HepG2 (cell line): ENCODE results near the gene SLC17A5. TPM values are rescaled to one million over a fixed set of nuclear protein-coding genes. Genes with fewer than 3 reads are reported as not detected.

Experiments used
- ASH2L ChIP-seq: fragments of 300-600, 200-600 bp; sonication (generic); IDR thresholded peaks from 2 replicates; pipeline ENCODE4 v1.7.0; 2017; ENCODE audit warnings: low read depth, mild to moderate bottlenecking, moderate library complexity, mixed read lengths, low read length; ENCODE audit not compliant: insufficient read length
- CCAR2 ChIP-seq: fragments of 200-400 bp; formaldehyde crosslinking; optimal IDR thresholded peaks from 2 replicates; pipeline ENCODE3; 2018; ENCODE audit warnings: low read depth, mild to moderate bottlenecking, low read length, moderate library complexity
- CENPBD1 ChIP-seq: sonication (generic); formaldehyde crosslinking; IDR thresholded peaks from 2 replicates; pipeline ENCODE4 v1.8.0; 2022; ENCODE audit warnings: missing genetic modification reagents, low read depth, mild to moderate bottlenecking, borderline replicate concordance
- GTF3A ChIP-seq: sonication (generic); formaldehyde crosslinking; conservative IDR thresholded peaks from 2 replicates; pipeline ENCODE4 v1.4.0; 2020; ENCODE audit warnings: mild to moderate bottlenecking, missing genetic modification reagents
- KAT7 ChIP-seq: IDR thresholded peaks from 2 replicates; pipeline ENCODE4 v1.6.1; 2018; ENCODE audit warnings: borderline replicate concordance, missing compliant biosample characterization
- KMT2A ChIP-seq: sonication (generic); formaldehyde crosslinking; IDR thresholded peaks from 2 replicates; pipeline ENCODE4 v1.4.0; 2020; ENCODE audit warnings: missing genetic modification reagents
- NCOA1 ChIP-seq: sonication (generic); formaldehyde crosslinking; IDR thresholded peaks from 2 replicates; pipeline ENCODE4 v1.9.0; 2021; ENCODE audit warnings: missing genetic modification reagents
- NONO ChIP-seq, 2 experiments: fragments of 450-650 bp in 1 of 2; sonication (generic) in 1 of 2; formaldehyde crosslinking in 1 of 2; IDR thresholded peaks in 1 of 2; conservative IDR thresholded peaks in 1 of 2; 2 replicates each; pipeline versions ENCODE4 v1.6.1 to v1.8.0; 2017 to 2022; ENCODE audit warnings: mild to moderate bottlenecking in 1 of 2, missing genetic modification reagents in 1 of 2, moderate library complexity in 1 of 2
- PITX1 ChIP-seq: sonication (generic); formaldehyde crosslinking; IDR thresholded peaks from 2 replicates; pipeline ENCODE4 v1.5.1; 2020; ENCODE audit warnings: mild to moderate bottlenecking, missing genetic modification reagents
- RFX1 ChIP-seq: fragments of 450-650 bp; IDR thresholded peaks from 2 replicates; pipeline ENCODE4 v1.6.1; 2017
- RFX3 ChIP-seq: IDR thresholded peaks from 2 replicates; pipeline ENCODE4 v1.6.1; 2016; ENCODE audit warnings: missing biosample characterization, missing genetic modification reagents
- SIX4 ChIP-seq: sonication (generic); formaldehyde crosslinking; IDR thresholded peaks from 2 replicates; pipeline ENCODE4 v1.4.0; 2020; ENCODE audit warnings: missing genetic modification reagents
- THAP7 ChIP-seq: sonication (generic); formaldehyde crosslinking; IDR thresholded peaks from 2 replicates; pipeline ENCODE4 v1.8.1; 2023; ENCODE audit warnings: mild to moderate bottlenecking, missing genetic modification reagents
- ZMYM3 ChIP-seq: sonication (generic); formaldehyde crosslinking; IDR thresholded peaks from 2 replicates; pipeline ENCODE4 v1.5.1; 2020; ENCODE audit warnings: mild to moderate bottlenecking, missing genetic modification reagents
- ZNF468 ChIP-seq: sonication (generic); formaldehyde crosslinking; IDR thresholded peaks from 2 replicates; pipeline ENCODE4 v1.8.0; 2022; ENCODE audit warnings: mild to moderate bottlenecking, moderate library complexity, missing genetic modification reagents
- ZNF501 ChIP-seq: sonication (generic); formaldehyde crosslinking; IDR thresholded peaks from 2 replicates; pipeline ENCODE4 v1.5.1; 2020; ENCODE audit warnings: mild to moderate bottlenecking, moderate library complexity, missing genetic modification reagents
- ZNF598 ChIP-seq: sonication (generic); formaldehyde crosslinking; IDR thresholded peaks from 2 replicates; pipeline ENCODE4 v1.5.1; 2020; ENCODE audit warnings: mild to moderate bottlenecking, missing genetic modification reagents, borderline replicate concordance
- ZNF850 ChIP-seq: sonication (generic); formaldehyde crosslinking; conservative IDR thresholded peaks from 2 replicates; pipeline ENCODE4 v1.9.0; 2021; ENCODE audit warnings: mild to moderate bottlenecking, missing genetic modification reagents
- ZNF883 ChIP-seq: sonication (generic); formaldehyde crosslinking; IDR thresholded peaks from 2 replicates; pipeline ENCODE4 v1.5.1; 2020; ENCODE audit warnings: mild to moderate bottlenecking, missing genetic modification reagents; ENCODE audit errors: not compliant biosample characterization
- ZSCAN30 ChIP-seq: sonication (generic); formaldehyde crosslinking; IDR thresholded peaks from 2 replicates; pipeline ENCODE4 v1.5.0; 2020; ENCODE audit warnings: mild to moderate bottlenecking, missing genetic modification reagents
- polyA plus RNA-seq, 8 experiments: library from polyadenylated mRNA; depleted of rRNA in 3 of 8; stranded (reverse) in 7 of 8; unstranded in 1 of 8; fragments of >200 nt; fragmentation: Illumina TruSeq in 4 of 8; extraction: Trizol in 4 of 8; gene quantifications; 2 replicates each; pipeline versions ENCODE4 v1.2.1 to v1.2.3, GENCODE V29; 2011 to 2016; ENCODE audit warnings: low read depth in 4 of 8, missing spikeins in 1 of 8, mixed read lengths in 1 of 8; ENCODE audit not compliant: insufficient read depth in 1 of 8
- total RNA-seq, 5 experiments: library from RNA; depleted of rRNA; stranded (reverse); fragments of >200 nt; fragmentation: Illumina TruSeq; extraction: Trizol; gene quantifications; 2 replicates each; pipeline ENCODE4 v1.2.3, GENCODE V29; 2016; ENCODE audit warnings: low read depth in 1 of 5
- TF ChIP-seq, protein P1 (sequence below): sonication (generic); formaldehyde crosslinking; IDR thresholded peaks from 2 replicates; pipeline ENCODE4 v1.4.0; 2020; ENCODE audit warnings: missing genetic modification reagents
- TF ChIP-seq, protein P2 (sequence below): IDR thresholded peaks from 2 replicates; pipeline ENCODE4 v1.6.1; 2016; ENCODE audit warnings: mild to moderate bottlenecking

Gene SLC17A5
- total and polyA plus RNA-seq, 2 of the 13 experiments (the other 11 are each of a cell fraction or from before 2014, with no cell fraction given) = 18.3 to 20.5 TPM

GRCh38 chr6:73566954-73567591 lies 86.7 kb downstream of the SLC17A5 start (continued):
- TF ChIP-seq, protein P1, sequence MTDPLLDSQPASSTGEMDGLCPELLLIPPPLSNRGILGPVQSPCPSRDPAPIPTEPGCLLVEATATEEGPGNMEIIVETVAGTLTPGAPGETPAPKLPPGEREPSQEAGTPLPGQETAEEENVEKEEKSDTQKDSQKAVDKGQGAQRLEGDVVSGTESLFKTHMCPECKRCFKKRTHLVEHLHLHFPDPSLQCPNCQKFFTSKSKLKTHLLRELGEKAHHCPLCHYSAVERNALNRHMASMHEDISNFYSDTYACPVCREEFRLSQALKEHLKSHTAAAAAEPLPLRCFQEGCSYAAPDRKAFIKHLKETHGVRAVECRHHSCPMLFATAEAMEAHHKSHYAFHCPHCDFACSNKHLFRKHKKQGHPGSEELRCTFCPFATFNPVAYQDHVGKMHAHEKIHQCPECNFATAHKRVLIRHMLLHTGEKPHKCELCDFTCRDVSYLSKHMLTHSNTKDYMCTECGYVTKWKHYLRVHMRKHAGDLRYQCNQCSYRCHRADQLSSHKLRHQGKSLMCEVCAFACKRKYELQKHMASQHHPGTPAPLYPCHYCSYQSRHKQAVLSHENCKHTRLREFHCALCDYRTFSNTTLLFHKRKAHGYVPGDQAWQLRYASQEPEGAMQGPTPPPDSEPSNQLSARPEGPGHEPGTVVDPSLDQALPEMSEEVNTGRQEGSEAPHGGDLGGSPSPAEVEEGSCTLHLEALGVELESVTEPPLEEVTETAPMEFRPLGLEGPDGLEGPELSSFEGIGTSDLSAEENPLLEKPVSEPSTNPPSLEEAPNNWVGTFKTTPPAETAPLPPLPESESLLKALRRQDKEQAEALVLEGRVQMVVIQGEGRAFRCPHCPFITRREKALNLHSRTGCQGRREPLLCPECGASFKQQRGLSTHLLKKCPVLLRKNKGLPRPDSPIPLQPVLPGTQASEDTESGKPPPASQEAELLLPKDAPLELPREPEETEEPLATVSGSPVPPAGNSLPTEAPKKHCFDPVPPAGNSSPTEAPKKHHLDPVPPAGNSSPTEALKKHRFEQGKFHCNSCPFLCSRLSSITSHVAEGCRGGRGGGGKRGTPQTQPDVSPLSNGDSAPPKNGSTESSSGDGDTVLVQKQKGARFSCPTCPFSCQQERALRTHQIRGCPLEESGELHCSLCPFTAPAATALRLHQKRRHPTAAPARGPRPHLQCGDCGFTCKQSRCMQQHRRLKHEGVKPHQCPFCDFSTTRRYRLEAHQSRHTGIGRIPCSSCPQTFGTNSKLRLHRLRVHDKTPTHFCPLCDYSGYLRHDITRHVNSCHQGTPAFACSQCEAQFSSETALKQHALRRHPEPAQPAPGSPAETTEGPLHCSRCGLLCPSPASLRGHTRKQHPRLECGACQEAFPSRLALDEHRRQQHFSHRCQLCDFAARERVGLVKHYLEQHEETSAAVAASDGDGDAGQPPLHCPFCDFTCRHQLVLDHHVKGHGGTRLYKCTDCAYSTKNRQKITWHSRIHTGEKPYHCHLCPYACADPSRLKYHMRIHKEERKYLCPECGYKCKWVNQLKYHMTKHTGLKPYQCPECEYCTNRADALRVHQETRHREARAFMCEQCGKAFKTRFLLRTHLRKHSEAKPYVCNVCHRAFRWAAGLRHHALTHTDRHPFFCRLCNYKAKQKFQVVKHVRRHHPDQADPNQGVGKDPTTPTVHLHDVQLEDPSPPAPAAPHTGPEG (CRISPR knock-in tag) = 0 out of 2 replicates have a peak, but pooled peaks have one; percentile 36
- TF ChIP-seq RFX1 (no peak), NONO (IDR thresholded peaks at IDR 0.05) (no peak), NONO (CRISPR knock-in tag; conservative IDR thresholded peaks at IDR 0.05) (peak; percentile 93), GTF3A (CRISPR knock-in tag) (0 out of 2 replicates have a peak, but pooled peaks have one; percentile 66), KAT7 (CRISPR knock-in tag) (0 out of 2 replicates have a peak, but pooled peaks have one; percentile 39), THAP7 (CRISPR knock-in tag) (0 out of 2 replicates have a peak, but pooled peaks have one; percentile 27), ZNF850 (CRISPR knock-in tag) (no peak), NCOA1 (no peak), ZNF598 (0 out of 2 replicates have a peak, but pooled peaks have one; percentile 54), ZSCAN30 (CRISPR knock-in tag) (no peak), RFX3 (CRISPR knock-in tag) (no peak), ZNF883 (no peak), ASH2L (peak; percentile 77), ZMYM3 (CRISPR knock-in tag) (peak; percentile 95), CENPBD1 (CRISPR knock-in tag) (no peak), CCAR2 (no peak), KMT2A (CRISPR knock-in tag) (peak; percentile 53; the same call in 1 of the 2 replicates), SIX4 (CRISPR knock-in tag) (peak; percentile 78; the same call in 1 of the 2 replicates), ZNF501 (CRISPR knock-in tag) (peak; percentile 53; the same call in 1 of the 2 replicates), ZNF468 (CRISPR knock-in tag) (no peak), PITX1 (CRISPR knock-in tag) (peak; percentile 33; the same call in 1 of the 2 replicates)
- TF ChIP-seq, protein P2, sequence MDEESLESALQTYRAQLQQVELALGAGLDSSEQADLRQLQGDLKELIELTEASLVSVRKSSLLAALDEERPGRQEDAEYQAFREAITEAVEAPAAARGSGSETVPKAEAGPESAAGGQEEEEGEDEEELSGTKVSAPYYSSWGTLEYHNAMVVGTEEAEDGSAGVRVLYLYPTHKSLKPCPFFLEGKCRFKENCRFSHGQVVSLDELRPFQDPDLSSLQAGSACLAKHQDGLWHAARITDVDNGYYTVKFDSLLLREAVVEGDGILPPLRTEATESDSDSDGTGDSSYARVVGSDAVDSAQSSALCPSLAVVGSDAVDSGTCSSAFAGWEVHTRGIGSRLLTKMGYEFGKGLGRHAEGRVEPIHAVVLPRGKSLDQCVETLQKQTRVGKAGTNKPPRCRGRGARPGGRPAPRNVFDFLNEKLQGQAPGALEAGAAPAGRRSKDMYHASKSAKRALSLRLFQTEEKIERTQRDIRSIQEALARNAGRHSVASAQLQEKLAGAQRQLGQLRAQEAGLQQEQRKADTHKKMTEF = peak; percentile 86
